H9 (cell line): ENCODE measurements around the gene LDLRAD4. TPM values are rescaled to one million over a fixed set of nuclear protein-coding genes. Genes with fewer than 3 reads are reported as not detected.

ENCODE experiments used
- DNase-seq: peaks from one replicate; pipeline ENCODE4 v3.0.0-alpha.2; 2017
- H2AFZ ChIP-seq: one replicate; pipeline ENCODE4 v1.6.1; 2013; ENCODE audit warnings: mild to moderate bottlenecking, low read length, control low read depth, moderate library complexity
- H2AK5ac ChIP-seq: 2 replicates; pipeline ENCODE4 v1.6.1; 2013; ENCODE audit warnings: low read length, control low read depth, mixed read lengths; ENCODE audit not compliant: insufficient read length
- H2BK120ac ChIP-seq: one replicate; pipeline ENCODE4 v1.6.1; 2013; ENCODE audit warnings: low read depth, mild to moderate bottlenecking, low read length, control low read depth, inconsistent platforms; ENCODE audit not compliant: poor library complexity, severe bottlenecking
- H2BK12ac ChIP-seq: 2 replicates; pipeline ENCODE4 v1.6.1; 2013; ENCODE audit warnings: low read length, control low read depth, mixed read lengths, low read depth; ENCODE audit not compliant: insufficient read length
- H2BK15ac ChIP-seq: 2 replicates; pipeline ENCODE4 v1.6.1; 2013; ENCODE audit warnings: low read depth, low read length, control low read depth
- H2BK20ac ChIP-seq: one replicate; pipeline ENCODE4 v1.6.1; 2013; ENCODE audit warnings: low read depth, mild to moderate bottlenecking, low read length, control low read depth, inconsistent platforms; ENCODE audit not compliant: poor library complexity, severe bottlenecking
- H2BK5ac ChIP-seq: 2 replicates; pipeline ENCODE4 v1.6.1; 2013; ENCODE audit warnings: low read length, control low read depth, mixed read lengths; ENCODE audit not compliant: insufficient read length
- H3K14ac ChIP-seq: 2 replicates; pipeline ENCODE4 v1.6.1; 2013; ENCODE audit warnings: low read length, control low read depth; ENCODE audit not compliant: insufficient read depth
- H3K18ac ChIP-seq: 2 replicates; pipeline ENCODE4 v1.6.1; 2013; ENCODE audit warnings: low read depth, mild to moderate bottlenecking, mixed read lengths, low read length, control low read depth; ENCODE audit not compliant: insufficient read length
- H3K23ac ChIP-seq: 2 replicates; pipeline ENCODE4 v1.6.1; 2013; ENCODE audit warnings: low read length, control low read depth, mixed read lengths, low read depth; ENCODE audit not compliant: insufficient read length
- H3K23me2 ChIP-seq: 2 replicates; pipeline ENCODE4 v1.6.1; 2013; ENCODE audit warnings: low read depth, mild to moderate bottlenecking, mixed read lengths, low read length, control low read depth; ENCODE audit not compliant: insufficient read length, poor library complexity, severe bottlenecking
- H3K27ac ChIP-seq: 2 replicates; pipeline ENCODE4 v1.5.1; 2013; ENCODE audit warnings: low read length, control low read depth, mixed read lengths, low read depth; ENCODE audit not compliant: insufficient read length
- H3K27me3 ChIP-seq: 2 replicates; pipeline ENCODE4 v1.6.1; 2013; ENCODE audit warnings: low read length, control low read depth, inconsistent platforms; ENCODE audit not compliant: insufficient read depth
- H3K4ac ChIP-seq: 2 replicates; pipeline ENCODE4 v1.6.1; 2013; ENCODE audit warnings: low read depth, mild to moderate bottlenecking, control low read depth, inconsistent platforms, low read length, moderate library complexity
- H3K4me1 ChIP-seq: 2 replicates; pipeline ENCODE4 v1.6.1; 2013; ENCODE audit warnings: low read length, control low read depth, inconsistent platforms; ENCODE audit not compliant: insufficient read depth
- H3K4me2 ChIP-seq: 2 replicates; pipeline ENCODE4 v1.6.1; 2013; ENCODE audit warnings: low read length, control low read depth, mixed read lengths; ENCODE audit not compliant: insufficient read length, insufficient read depth
- H3K56ac ChIP-seq: 2 replicates; pipeline ENCODE4 v1.6.1; 2013; ENCODE audit warnings: low read depth, mild to moderate bottlenecking, mixed read lengths, low read length, control low read depth; ENCODE audit not compliant: insufficient read length
- H3K79me1 ChIP-seq: 2 replicates; pipeline ENCODE4 v1.6.1; 2013; ENCODE audit warnings: low read depth, mild to moderate bottlenecking, moderate library complexity, low read length, control low read depth, inconsistent platforms; ENCODE audit not compliant: insufficient read depth, poor library complexity, severe bottlenecking
- H3K79me2 ChIP-seq: 2 replicates; pipeline ENCODE4 v1.6.1; 2013; ENCODE audit warnings: low read length, control low read depth, inconsistent platforms; ENCODE audit not compliant: insufficient read depth
- H3K9ac ChIP-seq: 2 replicates; pipeline ENCODE4 v1.6.1; 2013; ENCODE audit warnings: low read length, control low read depth, mixed read lengths; ENCODE audit not compliant: insufficient read length; ENCODE audit errors: extremely low read depth
- H3K9me3 ChIP-seq: one replicate; pipeline ENCODE4 v1.6.1; 2013; ENCODE audit warnings: low read depth, low read length, inconsistent platforms; ENCODE audit not compliant: control insufficient read depth
- H3T11ph ChIP-seq: one replicate; pipeline ENCODE4 v1.6.1; 2013; ENCODE audit warnings: mild to moderate bottlenecking, low read length, control low read depth, inconsistent platforms
- H4K20me1 ChIP-seq: one replicate; pipeline ENCODE4 v1.6.1; 2013; ENCODE audit not compliant: control insufficient read depth, insufficient read length, insufficient read depth
- H4K5ac ChIP-seq: 2 replicates; pipeline ENCODE4 v1.6.1; 2013; ENCODE audit warnings: low read depth, mild to moderate bottlenecking, mixed read lengths, low read length, control low read depth; ENCODE audit not compliant: insufficient read length
- H4K8ac ChIP-seq: replicated peaks from 2 replicates; pipeline ENCODE4 v1.6.1; 2013; ENCODE audit warnings: low read length, control low read depth, mixed read lengths, low read depth; ENCODE audit not compliant: insufficient read length
- H4K91ac ChIP-seq: 2 replicates; pipeline ENCODE4 v1.6.1; 2013; ENCODE audit warnings: low read depth, mild to moderate bottlenecking, moderate library complexity, mixed read lengths, low read length, control low read depth; ENCODE audit not compliant: insufficient read length
- H3K27ac Mint-ChIP-seq, 3 experiments: 2 replicates in 2 of 3; 3 replicates in 1 of 3; pipeline ENCODE4 v1.8.0; 2020 to 2021; ENCODE audit warnings: mixed read lengths in 3 of 3, mild to moderate bottlenecking in 1 of 3, moderate library complexity in 1 of 3
- H3K27me3 Mint-ChIP-seq: 2 replicates; pipeline ENCODE4 v1.8.0; 2021; ENCODE audit warnings: low read depth, mild to moderate bottlenecking, moderate library complexity, mixed read lengths
- H3K36me3 Mint-ChIP-seq, 3 experiments: 2 replicates in 2 of 3; 3 replicates in 1 of 3; pipeline ENCODE4 v1.8.0; 2020 to 2021; ENCODE audit warnings: low read depth in 3 of 3, mixed read lengths in 3 of 3; ENCODE audit not compliant: insufficient read depth in 1 of 3
- H3K4me1 Mint-ChIP-seq, 2 experiments: 2 replicates each; pipeline ENCODE4 v1.8.0; 2020; ENCODE audit warnings: mixed read lengths in 2 of 2
- H3K4me3 Mint-ChIP-seq, 2 experiments: 2 replicates in 1 of 2; 3 replicates in 1 of 2; pipeline ENCODE4 v1.8.0; 2020 to 2021; ENCODE audit warnings: mild to moderate bottlenecking in 2 of 2, mixed read lengths in 2 of 2, moderate library complexity in 1 of 2
- H3K9me3 Mint-ChIP-seq, 2 experiments: 2 replicates in 1 of 2; 3 replicates in 1 of 2; pipeline ENCODE4 v1.8.0; 2020; ENCODE audit warnings: mild to moderate bottlenecking in 2 of 2, mixed read lengths in 2 of 2, moderate library complexity in 1 of 2
- WGBS: extraction: QIAGEN DNeasy Blood & Tissue Kit; methylation state at CpG from one replicate; pipeline ENCODE4 v1.1.7; 2013; ENCODE audit warnings: missing lambda C conversion rate, low lambda C conversion rate, mixed read lengths; ENCODE audit not compliant: insufficient read length; ENCODE audit errors: extremely low coverage; 5-methylcytosine and 5-hydroxymethylcytosine counted together
- total RNA-seq: library from RNA; stranded (reverse); gene quantifications from 2 replicates; pipeline ENCODE4 v1.2.1, GENCODE V29; 2021
- TF ChIP-seq, protein P1 (sequence below): fragments of 200-600 bp; sonication (generic); conservative IDR thresholded peaks from 3 replicates; pipeline ENCODE4 v1.8.0; 2021; ENCODE audit warnings: antibody characterized with exemption, mild to moderate bottlenecking

Gene LDLRAD4
- total RNA-seq, 1 experiment from 2014 or later, result 3.9 TPM

DNA sequence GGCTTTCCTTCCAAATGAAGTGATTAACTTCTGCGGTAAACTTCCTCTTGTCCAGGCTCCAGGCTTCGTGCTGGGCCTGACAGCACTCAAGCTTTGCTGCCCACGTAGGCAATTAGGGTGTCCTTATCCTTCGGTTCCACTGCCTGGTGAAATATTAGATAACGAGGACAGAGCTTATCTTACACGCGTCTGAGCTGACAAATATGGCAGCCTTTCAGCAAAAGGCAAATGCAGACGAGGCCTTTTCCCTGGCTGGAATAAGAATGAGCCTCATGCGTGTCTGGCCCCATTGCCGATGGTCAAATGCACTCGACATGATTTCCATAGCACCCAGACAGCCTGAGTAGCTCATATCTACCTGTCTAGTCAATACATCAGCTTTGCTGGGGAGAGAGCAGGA, 366.3 kb downstream of the LDLRAD4 start:
- Histone ChIP-seq H4K20me1 (peaks cover 3% of the 10 kb centered on the region), H3K23me2 (peaks cover 2% of the 10 kb centered on the region), H3K56ac (no peak overlapping the region), H4K5ac (no peak overlapping the region), H4K8ac (no peak overlapping the region), H3K9me3 (no peaks in the 10 kb centered on the region), H3K27ac (no peak overlapping the region), H2BK15ac (no peak overlapping the region), H3K4me2 (no peak overlapping the region), H2BK5ac (no peak overlapping the region), H3K4ac (no peak overlapping the region), H2BK20ac (no peak overlapping the region), H2BK12ac (no peak overlapping the region), H2AK5ac (no peak overlapping the region), H3K4me1 (no peaks in the 10 kb centered on the region), H3K9ac (no peak overlapping the region), H3T11ph (no peak overlapping the region), H2BK120ac (no peak overlapping the region), H3K79me2 (no peaks in the 10 kb centered on the region), H3K79me1 (no peaks in the 10 kb centered on the region), H3K23ac (no peak overlapping the region), H3K14ac (no peak overlapping the region), H3K18ac (no peak overlapping the region), H2AFZ (no peak overlapping the region), H3K27me3 (no peaks in the 10 kb centered on the region), H4K91ac (no peak overlapping the region)
- H3K9me3 Mint-ChIP-seq, result peaks cover 0 to under 1% of the 10 kb centered on the region in 2 experiments; a peak in 1 of 5 replicates
- TF ChIP-seq, protein P1, sequence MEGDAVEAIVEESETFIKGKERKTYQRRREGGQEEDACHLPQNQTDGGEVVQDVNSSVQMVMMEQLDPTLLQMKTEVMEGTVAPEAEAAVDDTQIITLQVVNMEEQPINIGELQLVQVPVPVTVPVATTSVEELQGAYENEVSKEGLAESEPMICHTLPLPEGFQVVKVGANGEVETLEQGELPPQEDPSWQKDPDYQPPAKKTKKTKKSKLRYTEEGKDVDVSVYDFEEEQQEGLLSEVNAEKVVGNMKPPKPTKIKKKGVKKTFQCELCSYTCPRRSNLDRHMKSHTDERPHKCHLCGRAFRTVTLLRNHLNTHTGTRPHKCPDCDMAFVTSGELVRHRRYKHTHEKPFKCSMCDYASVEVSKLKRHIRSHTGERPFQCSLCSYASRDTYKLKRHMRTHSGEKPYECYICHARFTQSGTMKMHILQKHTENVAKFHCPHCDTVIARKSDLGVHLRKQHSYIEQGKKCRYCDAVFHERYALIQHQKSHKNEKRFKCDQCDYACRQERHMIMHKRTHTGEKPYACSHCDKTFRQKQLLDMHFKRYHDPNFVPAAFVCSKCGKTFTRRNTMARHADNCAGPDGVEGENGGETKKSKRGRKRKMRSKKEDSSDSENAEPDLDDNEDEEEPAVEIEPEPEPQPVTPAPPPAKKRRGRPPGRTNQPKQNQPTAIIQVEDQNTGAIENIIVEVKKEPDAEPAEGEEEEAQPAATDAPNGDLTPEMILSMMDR, result no peak
- H3K36me3 Mint-ChIP-seq, result no peaks in the 10 kb centered on the region
- no peak for DNase-seq
- no peak overlapping the region for H3K4me3 Mint-ChIP-seq
- H3K27ac Mint-ChIP-seq, result no peak overlapping the region
- H3K4me1 Mint-ChIP-seq, result peaks cover 0 to 2% of the 10 kb centered on the region in 2 experiments; a peak in 1 of 4 replicates
- no peaks in the 10 kb centered on the region for H3K27me3 Mint-ChIP-seq
- WGBS, result no CpG with 5 or more reads among the region's 11 CpGs
